GM19463 (cell line): ENCODE results near the gene SEC61B.

Source experiments
- ATAC-seq: cut with Tn5 transposase; IDR thresholded peaks from one replicate; pipeline ENCODE4 v1.9.1; 2021; ENCODE audit warnings: mild to moderate bottlenecking, moderate library complexity; ENCODE audit not compliant: unreplicated experiment

SEC61B gene

GRCh38 chr9:99266255-99267023, 44.4 kb downstream of the SEC61B start:
- ATAC-seq, result peak; percentile 51

GRCh38 chr9:99269416-99269815, 47.3 kb downstream of the SEC61B start:
- no peak for ATAC-seq

- ATAC-seq, result no peak
Observed at GRCh38 chr9:99270491-99270890, 48.4 kb downstream of the SEC61B start.

- peak; percentile 52 for ATAC-seq
Observed at GRCh38 chr9:99272836-99273235, 50.8 kb downstream of the SEC61B start.

- ATAC-seq, result no peak
Observed at GRCh38 chr9:99274016-99274415, 51.9 kb downstream of the SEC61B start.

GRCh38 chr9:99274495-99274894, 52.4 kb downstream of the SEC61B start:
- no peak for ATAC-seq
